Measurements from ENCODE around the gene CNPPD1. TPM values are rescaled to one million over a fixed set of nuclear protein-coding genes. Genes with fewer than 3 reads are reported as not detected.

The CNPPD1 gene
- total RNA-seq, 2 donors from 2014 or later, result 46.9 to 56.9 TPM

GRCh38 chr2:219168932-219169331 lies 7.8 kb downstream of the CNPPD1 start:
- no peak for DNase-seq
- intact Hi-C loops (cut with DNase I), result no loop called here
- no peak for ATAC-seq

GRCh38 chr2:219168526-219168925 lies 8.2 kb downstream of the CNPPD1 start:
- intact Hi-C loops (cut with DNase I), result no loop called here
- DNase-seq (no peak), ATAC-seq (peak in 1 of 2 donors; percentile 39)

- intact Hi-C loops (cut with DNase I), result no loop called here
- ATAC-seq (no peak), DNase-seq (no peak)
These were observed 8.7 kb downstream of the CNPPD1 start for GRCh38 chr2:219167997-219168396.

GRCh38 chr2:219165058-219165911 lies 11.4 kb downstream of the CNPPD1 start:
- DNase-seq (no peak), ATAC-seq (no peak)
- intact Hi-C loops (cut with DNase I), result no loop called here

- ATAC-seq (no peak), DNase-seq (no peak)
- intact Hi-C loops (cut with DNase I), result loop anchor here in 1 of 2 donors (5.0 kb wide), 1 partner anchor 134 kb away; no protein-coding TSS in a partner anchor
These were observed 13.6 kb downstream of the CNPPD1 start for GRCh38 chr2:219163156-219163555.

GRCh38 chr2:219161097-219161496 lies 15.6 kb downstream of the CNPPD1 start:
- intact Hi-C loops (cut with DNase I), result loop anchor here (2.0 to 5.0 kb wide), 2 partner anchors 136 to 138 kb away; no protein-coding TSS in a partner anchor
- ATAC-seq, result no peak
- DNase-seq, result no peak

GRCh38 chr2:219160186-219161017 lies 16.3 kb downstream of the CNPPD1 start, which contains the start of gene NHEJ1:
NHEJ1 (minus strand) TSS chr2:219160815; CDS start chr2:219158362, 2,453 bp downstream.
- peak; percentile 97 for DNase-seq
- peak; percentile 96 to 98 for ATAC-seq
- intact Hi-C loops (cut with DNase I), result loop anchor here (2.0 to 5.0 kb wide), 2 partner anchors 137 to 138 kb away; no protein-coding TSS in a partner anchor

- intact Hi-C loops (cut with DNase I), result loop anchor here (2.0 to 10.0 kb wide), 5 partner anchors 135 to 285 kb away; partner anchors contain the start of gene CRYBA2 (in 1 of the 2)
- no peak for ATAC-seq
These were observed 16.9 kb downstream of the CNPPD1 start for GRCh38 chr2:219159771-219160185.

GRCh38 chr2:219158586-219158985 lies 18.1 kb downstream of the CNPPD1 start:
- intact Hi-C loops (cut with DNase I), result loop anchor here (10.0 kb wide), 3 partner anchors 134 to 284 kb away; partner anchors contain the start of gene CRYBA2 (in 1 of the 2)
- ATAC-seq (no peak), DNase-seq (no peak)

More at GRCh38 chr2:219159771-219160185, 16.9 kb downstream of the CNPPD1 start:
- no peak for DNase-seq

GRCh38 chr2:219158025-219158424 lies 18.7 kb downstream of the CNPPD1 start:
- ATAC-seq (no peak), DNase-seq (no peak)
- intact Hi-C loops (cut with DNase I), result loop anchor here (10.0 kb wide), 3 partner anchors 133 to 283 kb away; partner anchors contain the start of gene CRYBA2 (in 1 of the 2)

GRCh38 chr2:219157396-219157795 lies 19.3 kb downstream of the CNPPD1 start:
- intact Hi-C loops (cut with DNase I), result loop anchor here (10.0 kb wide), 3 partner anchors 133 to 283 kb away; partner anchors contain the start of gene CRYBA2 (in 1 of the 2)
- no peak for DNase-seq
- no peak for ATAC-seq

GRCh38 chr2:219155054-219155644 lies 21.6 kb downstream of the CNPPD1 start:
- peak; percentile 47 to 48 for ATAC-seq
- no peak for DNase-seq
- intact Hi-C loops (cut with DNase I), result loop anchor here (10.0 kb wide), 3 partner anchors 130 to 280 kb away; partner anchors contain the start of gene CRYBA2 (in 1 of the 2)

- DNase-seq (no peak), ATAC-seq (no peak)
- intact Hi-C loops (cut with DNase I), result loop anchor here (5.0 to 10.0 kb wide), 4 partner anchors 92 to 275 kb away; partner anchors contain the start of gene CRYBA2 (in 1 of the 2)
These were observed 27.1 kb downstream of the CNPPD1 start for GRCh38 chr2:219149667-219150066.

GRCh38 chr2:219142329-219142728 lies 34.4 kb downstream of the CNPPD1 start:
- intact Hi-C loops (cut with DNase I), result no loop called here
- no peak for ATAC-seq
- no peak for DNase-seq

GRCh38 chr2:219140722-219141121 lies 36.0 kb downstream of the CNPPD1 start:
- DNase-seq (no peak), ATAC-seq (no peak)
- intact Hi-C loops (cut with DNase I), result no loop called here

GRCh38 chr2:219133976-219134375 lies 42.7 kb downstream of the CNPPD1 start:
- intact Hi-C loops (cut with DNase I), result no loop called here
- ATAC-seq (no peak), DNase-seq (no peak)

GRCh38 chr2:219131744-219132143 lies 45.0 kb downstream of the CNPPD1 start:
- no peak for DNase-seq
- ATAC-seq, result no peak
- intact Hi-C loops (cut with DNase I), result no loop called here

- DNase-seq (no peak), ATAC-seq (no peak)
- intact Hi-C loops (cut with DNase I), result no loop called here
These were observed 45.4 kb downstream of the CNPPD1 start for GRCh38 chr2:219131327-219131726.

GRCh38 chr2:219129589-219129988 lies 47.1 kb downstream of the CNPPD1 start:
- DNase-seq (no peak), ATAC-seq (no peak)
- intact Hi-C loops (cut with DNase I), result no loop called here
